Breast epithelium (tissue), 3 donors: ENCODE measurements around the gene SP140.

Source experiments
- POLR2A ChIP-seq: fragments of 450-650 bp; IDR thresholded peaks from one replicate; pipeline ENCODE4 v1.6.1; 2016; ENCODE audit warnings: antibody characterized with exemption, mild to moderate bottlenecking, moderate library complexity
- TF ChIP-seq, protein P1 (sequence below), 3 donors: fragments of 450-650 bp; IDR thresholded peaks; one replicate each; pipeline ENCODE4 v1.5.1; 2016 to 2017; ENCODE audit warnings: antibody characterized with exemption in 3 of 3, mild to moderate bottlenecking in 3 of 3, moderate library complexity in 3 of 3

DNA sequence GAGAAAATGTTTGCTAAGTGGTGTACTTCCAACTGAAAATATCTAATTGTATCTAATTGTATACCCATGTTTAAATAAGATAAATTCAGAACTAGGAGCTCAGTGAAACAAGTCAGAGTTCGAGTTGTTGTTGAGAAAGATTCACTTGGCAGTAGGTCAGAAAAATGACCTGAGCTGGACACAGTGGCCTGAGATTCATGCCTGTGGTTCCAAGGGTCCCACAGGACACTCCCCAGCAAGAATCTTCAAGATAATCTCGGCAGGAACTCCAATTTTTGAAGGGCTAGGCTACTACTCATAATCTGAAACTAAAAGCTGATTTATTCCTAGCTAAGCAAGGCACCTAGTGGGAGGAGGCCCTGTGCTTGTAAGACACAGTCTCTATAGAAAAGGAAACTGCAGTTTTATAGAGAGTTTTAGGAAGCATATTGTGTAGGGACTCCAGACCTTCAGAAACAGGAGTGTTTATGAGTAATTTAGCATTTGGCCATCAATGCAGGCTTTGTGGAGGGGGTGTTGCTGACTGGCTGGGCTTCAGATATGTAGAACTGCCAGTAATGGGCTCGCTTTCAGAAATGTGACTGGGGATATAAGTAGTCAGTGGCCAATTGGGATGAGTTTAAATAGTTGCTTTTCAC, 43.2 kb downstream of the SP140 start:
- TF ChIP-seq, protein P1, sequence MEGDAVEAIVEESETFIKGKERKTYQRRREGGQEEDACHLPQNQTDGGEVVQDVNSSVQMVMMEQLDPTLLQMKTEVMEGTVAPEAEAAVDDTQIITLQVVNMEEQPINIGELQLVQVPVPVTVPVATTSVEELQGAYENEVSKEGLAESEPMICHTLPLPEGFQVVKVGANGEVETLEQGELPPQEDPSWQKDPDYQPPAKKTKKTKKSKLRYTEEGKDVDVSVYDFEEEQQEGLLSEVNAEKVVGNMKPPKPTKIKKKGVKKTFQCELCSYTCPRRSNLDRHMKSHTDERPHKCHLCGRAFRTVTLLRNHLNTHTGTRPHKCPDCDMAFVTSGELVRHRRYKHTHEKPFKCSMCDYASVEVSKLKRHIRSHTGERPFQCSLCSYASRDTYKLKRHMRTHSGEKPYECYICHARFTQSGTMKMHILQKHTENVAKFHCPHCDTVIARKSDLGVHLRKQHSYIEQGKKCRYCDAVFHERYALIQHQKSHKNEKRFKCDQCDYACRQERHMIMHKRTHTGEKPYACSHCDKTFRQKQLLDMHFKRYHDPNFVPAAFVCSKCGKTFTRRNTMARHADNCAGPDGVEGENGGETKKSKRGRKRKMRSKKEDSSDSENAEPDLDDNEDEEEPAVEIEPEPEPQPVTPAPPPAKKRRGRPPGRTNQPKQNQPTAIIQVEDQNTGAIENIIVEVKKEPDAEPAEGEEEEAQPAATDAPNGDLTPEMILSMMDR (IDR thresholded peaks at IDR 0.05) = no peak
- no peak for TF ChIP-seq POLR2A
